H1 (cell line): Measurements from ENCODE around the gene PTPRT. TPM values are rescaled to one million over a fixed set of nuclear protein-coding genes. Genes with fewer than 3 reads are reported as not detected.

Experiments used
- CTCF ChIA-PET: fragments of 300-600 bp; sonication (Branson Sonifier 250); formaldehyde crosslinking; loops from one replicate; lab custom pipeline; 2021; ENCODE audit not compliant: partially characterized antibody; lab: Charles Lee
- POLR2A ChIA-PET: fragments of 300-600 bp; sonication (Branson Sonifier 250); formaldehyde crosslinking; loops from one replicate; lab custom pipeline; 2021; ENCODE audit warnings: inconsistent platforms; ENCODE audit not compliant: partially characterized antibody; lab: Charles Lee
- DNase-seq, 2 experiments: peaks; one replicate each; pipeline versions ENCODE4 v3.0.0 to v3.0.0-alpha.2; 2010 to 2022; ENCODE audit warnings: low spot score in 2 of 2, low read depth in 1 of 2, mixed read lengths in 1 of 2
- FAIRE-seq: peaks from 2 replicates; lab custom pipeline; 2011; peaks lifted over from hg19 to GRCh38; lab: Jason Lieb, UNC
- H2AFZ ChIP-seq: 2 replicates; pipeline ENCODE4 v1.8.1; 2012; ENCODE audit warnings: low read length, inconsistent platforms
- H2AK5ac ChIP-seq: 2 replicates; pipeline ENCODE4 v1.6.1; 2013; ENCODE audit warnings: low read depth, low read length
- H2BK120ac ChIP-seq: replicated peaks from 2 replicates; pipeline ENCODE3; 2013; ENCODE audit warnings: low read depth, low read length, inconsistent platforms
- H2BK12ac ChIP-seq: 2 replicates; pipeline ENCODE4 v1.6.1; 2013; ENCODE audit warnings: low read depth, low read length
- H2BK15ac ChIP-seq: 2 replicates; pipeline ENCODE4 v1.6.1; 2013; ENCODE audit warnings: low read length
- H2BK20ac ChIP-seq: 2 replicates; pipeline ENCODE4 v1.6.1; 2013; ENCODE audit warnings: low read length
- H2BK5ac ChIP-seq: 2 replicates; pipeline ENCODE4 v1.6.1; 2013; ENCODE audit warnings: low read depth, low read length
- H3K14ac ChIP-seq: 2 replicates; pipeline ENCODE4 v1.6.1; 2013; ENCODE audit warnings: inconsistent platforms; ENCODE audit not compliant: insufficient read length
- H3K18ac ChIP-seq: 2 replicates; pipeline ENCODE4 v1.6.1; 2013; ENCODE audit warnings: low read length; ENCODE audit errors: extremely low read depth
- H3K23ac ChIP-seq: 2 replicates; pipeline ENCODE4 v1.6.1; 2013; ENCODE audit warnings: inconsistent platforms; ENCODE audit not compliant: insufficient read length
- H3K23me2 ChIP-seq: 2 replicates; pipeline ENCODE4 v1.6.1; 2013; ENCODE audit warnings: low read depth, low read length
- H3K27ac ChIP-seq: 2 replicates; pipeline ENCODE4 v1.6.1; 2011; ENCODE audit warnings: low read depth, low read length, inconsistent platforms
- H3K27me3 ChIP-seq, 4 experiments: replicated peaks in 1 of 4; 1 replicate in 1 of 4; 2 replicates in 3 of 4; pipeline versions ENCODE4 v1.6.1 to v1.8.1; 2011 to 2013; ENCODE audit warnings: low read length in 3 of 4, mild to moderate bottlenecking in 3 of 4, inconsistent platforms in 2 of 4, mixed read lengths in 2 of 4, moderate library complexity in 1 of 4; ENCODE audit not compliant: control insufficient read depth in 3 of 4, insufficient read depth in 3 of 4; ENCODE audit errors: extremely low read depth in 1 of 4
- H3K36me3 ChIP-seq, 4 experiments: 2 replicates each; pipeline versions ENCODE4 v1.6.1 to v1.8.1; 2011 to 2013; ENCODE audit warnings: mild to moderate bottlenecking in 4 of 4, low read length in 3 of 4, moderate library complexity in 2 of 4, control low read depth in 1 of 4, inconsistent platforms in 1 of 4; ENCODE audit not compliant: insufficient read depth in 4 of 4, control insufficient read depth in 2 of 4
- H3K4ac ChIP-seq: replicated peaks from 2 replicates; pipeline ENCODE3; 2013; ENCODE audit warnings: low read length, low read depth, mixed read lengths, inconsistent platforms; ENCODE audit not compliant: insufficient read length
- H3K4me1 ChIP-seq, 4 experiments: replicated peaks in 1 of 4; 1 replicate in 1 of 4; 2 replicates in 3 of 4; pipeline versions ENCODE4 v1.6.1 to v1.8.1; 2011 to 2013; ENCODE audit warnings: low read length in 3 of 4, inconsistent platforms in 2 of 4, mixed read lengths in 1 of 4; ENCODE audit not compliant: insufficient read depth in 4 of 4, control insufficient read depth in 3 of 4
- H3K4me2 ChIP-seq, 2 experiments: 2 replicates each; pipeline versions ENCODE4 v1.6.1 to v1.8.1; 2011 to 2013; ENCODE audit warnings: low read depth in 2 of 2, low read length in 2 of 2, control low read depth in 1 of 2, inconsistent platforms in 1 of 2, mild to moderate bottlenecking in 1 of 2; ENCODE audit not compliant: insufficient read depth in 1 of 2
- H3K4me3 ChIP-seq, 4 experiments: fragments of 200-600, 300-600 bp in 1 of 4; sonication (generic), shearing (Covaris generic), sonication (Bioruptor Twin) in 1 of 4; 2 replicates each; pipeline versions ENCODE4 v1.5.1 to v1.8.1; 2011 to 2016; ENCODE audit warnings: low read length in 4 of 4, low read depth in 3 of 4, control low read depth in 2 of 4, inconsistent platforms in 2 of 4, mild to moderate bottlenecking in 2 of 4, mixed read lengths in 1 of 4, moderate library complexity in 1 of 4; ENCODE audit not compliant: insufficient read depth in 2 of 4; ENCODE audit errors: extremely low read depth in 1 of 4
- H3K56ac ChIP-seq: replicated peaks from 2 replicates; pipeline ENCODE3; 2013; ENCODE audit warnings: low read depth, mild to moderate bottlenecking, mixed read lengths, low read length, inconsistent platforms; ENCODE audit not compliant: insufficient read length
- H3K79me1 ChIP-seq: 2 replicates; pipeline ENCODE4 v1.6.1; 2013; ENCODE audit warnings: low read depth, low read length, control low read depth
- H3K79me2 ChIP-seq, 2 experiments: 2 replicates each; pipeline versions ENCODE4 v1.6.1 to v1.8.1; 2012 to 2013; ENCODE audit warnings: low read length in 2 of 2, mild to moderate bottlenecking in 2 of 2, inconsistent platforms in 1 of 2; ENCODE audit not compliant: insufficient read depth in 2 of 2, control insufficient read depth in 1 of 2
- H3K9ac ChIP-seq, 4 experiments: replicated peaks in 1 of 4; 1 replicate in 1 of 4; 2 replicates in 3 of 4; pipeline versions ENCODE4 v1.6.1 to v1.8.1; 2011 to 2013; ENCODE audit warnings: low read depth in 3 of 4, low read length in 3 of 4, control low read depth in 2 of 4, mild to moderate bottlenecking in 2 of 4, moderate library complexity in 2 of 4, inconsistent platforms in 1 of 4; ENCODE audit errors: extremely low read depth in 1 of 4
- H3K9me3 ChIP-seq, 2 experiments: 2 replicates each; pipeline versions ENCODE4 v1.6.1 to v1.8.1; 2012 to 2013; ENCODE audit warnings: mild to moderate bottlenecking in 2 of 2, moderate library complexity in 2 of 2, control low read depth in 1 of 2, inconsistent platforms in 1 of 2, low read depth in 1 of 2, low read length in 1 of 2, mixed read lengths in 1 of 2; ENCODE audit not compliant: insufficient read depth in 2 of 2
- H4K20me1 ChIP-seq, 2 experiments: replicated peaks in 1 of 2; 2 replicates each; pipeline versions ENCODE3 to v1.8.1; 2011 to 2013; ENCODE audit warnings: inconsistent platforms in 2 of 2, low read length in 2 of 2, mild to moderate bottlenecking in 1 of 2; ENCODE audit not compliant: insufficient read depth in 2 of 2, control insufficient read depth in 1 of 2
- H4K5ac ChIP-seq: 2 replicates; pipeline ENCODE4 v1.6.1; 2013; ENCODE audit warnings: low read length, low read depth, mixed read lengths, inconsistent platforms; ENCODE audit not compliant: insufficient read length
- H4K8ac ChIP-seq: 2 replicates; pipeline ENCODE4 v1.8.0; 2013; ENCODE audit warnings: mild to moderate bottlenecking, moderate library complexity, low read length, inconsistent platforms; ENCODE audit not compliant: insufficient read depth; ENCODE audit errors: extremely low read depth
- H4K91ac ChIP-seq: replicated peaks from 2 replicates; pipeline ENCODE3; 2013; ENCODE audit warnings: low read length, mixed read lengths, inconsistent platforms; ENCODE audit not compliant: insufficient read length
- CTBP2 ChIP-seq: IDR thresholded peaks from 2 replicates; pipeline ENCODE4 v1.7.0; 2011; ENCODE audit warnings: borderline replicate concordance, mild to moderate bottlenecking, moderate library complexity, mixed read lengths, low read length; ENCODE audit not compliant: insufficient read depth, insufficient read length
- EZH2 ChIP-seq: fragments of 200-600 bp; sonication (generic); IDR thresholded peaks from 2 replicates; pipeline ENCODE4 v1.7.1; 2012; ENCODE audit warnings: low read depth, mild to moderate bottlenecking, moderate library complexity, low read length, inconsistent platforms; ENCODE audit not compliant: severe bottlenecking
- FOSL1 ChIP-seq: IDR thresholded peaks from 2 replicates; pipeline ENCODE4 v1.6.1; 2011; ENCODE audit warnings: mild to moderate bottlenecking, low read depth, low read length, moderate library complexity; ENCODE audit not compliant: insufficient read depth
- GABPA ChIP-seq: IDR thresholded peaks from 2 replicates; pipeline ENCODE4 v1.6.1; 2011; ENCODE audit warnings: mild to moderate bottlenecking, low read length, moderate library complexity, borderline replicate concordance; ENCODE audit not compliant: insufficient read depth
- JUN ChIP-seq: IDR thresholded peaks from 2 replicates; pipeline ENCODE4 v1.6.1; 2011; ENCODE audit warnings: low read depth, mild to moderate bottlenecking, improper control_type of control experiment, low read length
- JUND ChIP-seq: IDR thresholded peaks from 2 replicates; pipeline ENCODE4 v1.6.1; 2011; ENCODE audit warnings: mild to moderate bottlenecking, improper control_type of control experiment, low read length
- KDM4A ChIP-seq: IDR thresholded peaks from one replicate; pipeline ENCODE4 v1.7.1; 2012; ENCODE audit warnings: low read depth, mild to moderate bottlenecking, moderate library complexity, low read length, inconsistent platforms; ENCODE audit not compliant: severe bottlenecking
- KDM5A ChIP-seq: fragments of 200-600 bp; IDR thresholded peaks from 2 replicates; pipeline ENCODE4 v1.7.1; 2012; ENCODE audit warnings: mild to moderate bottlenecking, low read length, inconsistent platforms, mixed read lengths
- POLR2AphosphoS5 ChIP-seq: IDR thresholded peaks from 2 replicates; pipeline ENCODE4 v1.6.1; 2011; ENCODE audit warnings: low read depth, low read length
- RAD21 ChIP-seq, 2 experiments: IDR thresholded peaks in 1 of 2; conservative IDR thresholded peaks in 1 of 2; 2 replicates each; pipeline ENCODE4 v1.6.1; 2011; ENCODE audit warnings: low read depth in 2 of 2, low read length in 2 of 2, improper control_type of control experiment in 1 of 2, inconsistent platforms in 1 of 2, mild to moderate bottlenecking in 1 of 2, moderate library complexity in 1 of 2
- RFX5 ChIP-seq: IDR thresholded peaks from 2 replicates; pipeline ENCODE4 v1.6.1; 2011; ENCODE audit warnings: low read depth, low read length, improper control_type of control experiment, borderline replicate concordance
- SIRT6 ChIP-seq: IDR thresholded peaks from one replicate; pipeline ENCODE4 v1.7.1; 2012; ENCODE audit warnings: low read length, inconsistent platforms
- SP1 ChIP-seq: IDR thresholded peaks from 2 replicates; pipeline ENCODE4 v1.6.1; 2011; ENCODE audit warnings: low read depth, low read length
- TCF12 ChIP-seq: IDR thresholded peaks from 2 replicates; pipeline ENCODE4 v1.6.1; 2011; ENCODE audit warnings: low read depth, mild to moderate bottlenecking, low read length
- YY1 ChIP-seq: IDR thresholded peaks from 2 replicates; pipeline ENCODE4 v1.6.1; 2011; ENCODE audit warnings: low read depth, mild to moderate bottlenecking, low read length
- WGBS, 2 experiments: shearing (Covaris generic) in 1 of 2; methylation state at CpG; one replicate each; pipeline versions ENCODE4 v1.1.6 to v1.1.7; 2013 to 2015; ENCODE audit warnings: low lambda C conversion rate in 2 of 2, mixed read lengths in 2 of 2, inconsistent platforms in 1 of 2, low coverage in 1 of 2, missing lambda C conversion rate in 1 of 2; ENCODE audit not compliant: insufficient replicate concordance in 2 of 2, insufficient coverage in 1 of 2, insufficient read length in 1 of 2; ENCODE audit errors: extremely low coverage in 1 of 2, missing lambda C conversion rate in 1 of 2; 5-methylcytosine and 5-hydroxymethylcytosine counted together
- polyA plus RNA-seq, 7 experiments: library from polyadenylated mRNA; depleted of rRNA in 3 of 7; stranded (reverse) in 5 of 7; unstranded in 2 of 7; fragments of >200 nt in 5 of 7; fragments of 200-250 nt in 2 of 7; gene quantifications; 1 replicate in 5 of 7; 2 replicates in 1 of 7; 4 replicates in 1 of 7; pipeline versions ENCODE4 v1.2.1 to v1.2.3, GENCODE V29; 2011 to 2013; ENCODE audit warnings: missing spikeins in 2 of 7, mixed read lengths in 2 of 7
- total RNA-seq: library from RNA; stranded (reverse); fragmentation: NEBNext Ultra II Directional; extraction: Animal tissue kit (Norgen Biotek cat#: 25700); gene quantifications from 2 replicates; pipeline ENCODE4 v1.2.1, GENCODE V29; 2021

The PTPRT gene
- total and polyA plus RNA-seq, 2 of the 8 experiments (the other 6 are each of a cell fraction or from before 2014, with no cell fraction given): 0.33 to 1.8 TPM

GRCh38 chr20:42587427-42587826 lies 602.3 kb downstream of the PTPRT start:
- Histone ChIP-seq H3K4me1 (no peaks in the 10 kb centered on the region; a peak in 2 of 7 replicates), H2AK5ac (no peak overlapping the region), H3K79me2 (no peaks in the 10 kb centered on the region), H3K27me3 (no peaks in the 10 kb centered on the region), H3K36me3 (no peaks in the 10 kb centered on the region), H2BK20ac (no peak overlapping the region), H2BK5ac (no peak overlapping the region), H4K5ac (no peak overlapping the region), H4K8ac (no peak overlapping the region), H3K9me3 (no peaks in the 10 kb centered on the region), H3K56ac (no peak overlapping the region), H4K20me1 (no peaks in the 10 kb centered on the region), H2BK12ac (no peak overlapping the region), H2BK120ac (no peak overlapping the region), H3K4ac (no peak overlapping the region), H3K27ac (no peak overlapping the region), H2BK15ac (no peak overlapping the region), H3K79me1 (no peaks in the 10 kb centered on the region), H3K18ac (no peak overlapping the region), H3K14ac (no peak overlapping the region), H3K9ac (no peak overlapping the region), H3K23me2 (no peaks in the 10 kb centered on the region; the same call in 1 of the 2 replicates), H3K4me2 (no peak overlapping the region), H3K4me3 (no peak overlapping the region), H3K23ac (no peak overlapping the region), H2AFZ (no peak overlapping the region), H4K91ac (no peak overlapping the region)
- DNase-seq (no peak), FAIRE-seq (no peak)
- WGBS, 2 experiments: 84% methylated on average over 7 of the region's 7 CpGs; no CpG with 5 or more reads in 1 of the 2 experiments
- ChIA-PET CTCF (interaction anchor here (1.1 kb wide), 1 partner anchor 38 kb away, joined by 3 read pairs; no protein-coding TSS in a partner anchor), POLR2A (no interaction called here)
- no peak for TF ChIP-seq FOSL1
- TF ChIP-seq POLR2AphosphoS5: no peak
- no peak for TF ChIP-seq KDM5A
- no peak for TF ChIP-seq TCF12
- TF ChIP-seq RFX5: no peak
- no peak for TF ChIP-seq GABPA
- no peak for TF ChIP-seq SP1
- TF ChIP-seq YY1: no peak
- TF ChIP-seq JUND: no peak
- TF ChIP-seq KDM4A: no peak
- no peak for TF ChIP-seq SIRT6
- TF ChIP-seq EZH2: no peak
- TF ChIP-seq CTBP2: no peak
- no peak for TF ChIP-seq JUN
- TF ChIP-seq RAD21 (IDR thresholded peaks at IDR 0.05 in 1 of 2, conservative IDR thresholded peaks at IDR 0.05 in 1 of 2; ENCODE audit: low read depth in 2 of 2, low read length in 2 of 2): no peak
